ENCODE results near the gene DGKH. TPM values are rescaled to one million over a fixed set of nuclear protein-coding genes. Genes with fewer than 3 reads are reported as not detected.

Gene DGKH
- polyA plus RNA-seq, 1 donor from 2014 or later, result 3.5 TPM

DNA sequence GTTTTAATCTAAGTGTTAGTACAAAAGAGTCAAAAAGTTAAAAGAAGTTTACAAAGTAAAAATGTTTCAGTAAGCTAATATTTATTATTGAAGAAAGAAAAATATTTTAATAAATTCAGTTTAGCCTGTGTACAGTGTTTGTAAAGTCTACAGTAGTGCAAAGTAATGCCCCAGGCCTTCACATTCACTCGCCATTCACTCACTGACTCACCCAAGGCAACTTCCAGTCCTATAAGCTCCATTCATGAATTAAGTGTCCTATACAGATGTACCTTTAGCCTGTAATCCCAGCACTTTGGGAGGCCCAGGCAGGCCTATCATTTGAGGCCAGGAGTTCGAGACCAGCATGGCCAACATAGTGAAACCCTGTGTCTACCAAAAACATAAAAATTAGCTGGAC, 199.4 kb downstream of the DGKH start:
- Histone ChIP-seq H3K9me2 (ENCODE audit: insufficient read depth, low read length) (no peaks in the 10 kb centered on the region), H3K4me3 (ENCODE audit: low read length) (no peak overlapping the region), H4K20me1 (ENCODE audit: insufficient read depth) (no peaks in the 10 kb centered on the region), H3K4me2 (ENCODE audit: low read length) (no peak overlapping the region), H2AFZ (ENCODE audit: low read depth, low read length) (no peak overlapping the region), H3F3A (ENCODE audit: insufficient read depth, low read length, poor library complexity, severe bottlenecking) (no peaks in the 10 kb centered on the region), H3K9me3 (ENCODE audit: low read length) (no peaks in the 10 kb centered on the region), H3K27ac (ENCODE audit: low read length) (no peak overlapping the region), H3K27me3 (ENCODE audit: insufficient read depth, low read depth, low read length) (no peaks in the 10 kb centered on the region), H3K9ac (ENCODE audit: low read length) (no peak overlapping the region), H3K36me3 (ENCODE audit: insufficient read depth, low read length) (no peaks in the 10 kb centered on the region), H3K79me2 (replicated peaks; ENCODE audit: insufficient read depth, low read length) (no peaks in the 10 kb centered on the region)
- TF ChIP-seq SMC3 (conservative IDR thresholded peaks at IDR 0.05; ENCODE audit: poor library complexity), result no peak
- no peak for TF ChIP-seq EP300 (conservative IDR thresholded peaks at IDR 0.05; ENCODE audit: poor library complexity, severe bottlenecking)
- TF ChIP-seq POLR2AphosphoS5 (IDR thresholded peaks at IDR 0.05), result no peak
- no peak for TF ChIP-seq RAD21 (conservative IDR thresholded peaks at IDR 0.05)
- no peak for TF ChIP-seq MXI1 (conservative IDR thresholded peaks at IDR 0.05; ENCODE audit: poor library complexity, severe bottlenecking)
- TF ChIP-seq EZH2 (IDR thresholded peaks at IDR 0.05; ENCODE audit: borderline replicate concordance, insufficient read depth, low read length, poor library complexity, severe bottlenecking), result no peak
- TF ChIP-seq, protein P1, sequence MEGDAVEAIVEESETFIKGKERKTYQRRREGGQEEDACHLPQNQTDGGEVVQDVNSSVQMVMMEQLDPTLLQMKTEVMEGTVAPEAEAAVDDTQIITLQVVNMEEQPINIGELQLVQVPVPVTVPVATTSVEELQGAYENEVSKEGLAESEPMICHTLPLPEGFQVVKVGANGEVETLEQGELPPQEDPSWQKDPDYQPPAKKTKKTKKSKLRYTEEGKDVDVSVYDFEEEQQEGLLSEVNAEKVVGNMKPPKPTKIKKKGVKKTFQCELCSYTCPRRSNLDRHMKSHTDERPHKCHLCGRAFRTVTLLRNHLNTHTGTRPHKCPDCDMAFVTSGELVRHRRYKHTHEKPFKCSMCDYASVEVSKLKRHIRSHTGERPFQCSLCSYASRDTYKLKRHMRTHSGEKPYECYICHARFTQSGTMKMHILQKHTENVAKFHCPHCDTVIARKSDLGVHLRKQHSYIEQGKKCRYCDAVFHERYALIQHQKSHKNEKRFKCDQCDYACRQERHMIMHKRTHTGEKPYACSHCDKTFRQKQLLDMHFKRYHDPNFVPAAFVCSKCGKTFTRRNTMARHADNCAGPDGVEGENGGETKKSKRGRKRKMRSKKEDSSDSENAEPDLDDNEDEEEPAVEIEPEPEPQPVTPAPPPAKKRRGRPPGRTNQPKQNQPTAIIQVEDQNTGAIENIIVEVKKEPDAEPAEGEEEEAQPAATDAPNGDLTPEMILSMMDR (IDR thresholded peaks at IDR 0.05; ENCODE audit: poor library complexity, severe bottlenecking), result no peak
- TF ChIP-seq TAF1 (IDR thresholded peaks at IDR 0.05; ENCODE audit: low read depth), result no peak

DNA sequence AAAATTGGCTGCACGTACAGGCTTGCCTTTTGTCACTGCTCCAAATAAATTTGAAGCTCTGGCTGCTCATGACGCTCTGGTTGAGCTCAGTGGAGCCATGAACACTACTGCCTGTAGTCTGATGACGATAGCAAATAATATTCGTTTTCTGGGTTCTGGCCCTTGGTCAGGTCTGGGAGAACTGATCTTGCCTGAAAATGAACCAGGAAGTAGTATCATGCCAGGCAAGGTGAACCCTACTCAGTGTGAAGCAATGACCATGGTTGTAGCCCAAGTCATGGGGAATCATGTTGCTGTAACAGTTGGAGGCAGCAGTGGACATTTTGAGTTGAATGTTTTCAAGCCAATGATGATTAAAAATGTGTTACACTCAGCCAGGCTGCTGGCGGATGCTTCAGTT, 207.4 kb downstream of the DGKH start:
- no peaks in the 10 kb centered on the region for H3K9me2 ChIP-seq (ENCODE audit: insufficient read depth, low read length)
- H3K9me3 ChIP-seq (ENCODE audit: low read length), result no peaks in the 10 kb centered on the region
- no peak overlapping the region for H3K4me3 ChIP-seq (ENCODE audit: low read length)
- H3K9ac ChIP-seq (ENCODE audit: low read length), result no peak overlapping the region
- no peak overlapping the region for H2AFZ ChIP-seq (ENCODE audit: low read depth, low read length)
- no peaks in the 10 kb centered on the region for H4K20me1 ChIP-seq (ENCODE audit: insufficient read depth)
- H3K36me3 ChIP-seq (ENCODE audit: insufficient read depth, low read length), result no peaks in the 10 kb centered on the region
- no peaks in the 10 kb centered on the region for H3F3A ChIP-seq (ENCODE audit: insufficient read depth, low read length, poor library complexity, severe bottlenecking)
- H3K27ac ChIP-seq (ENCODE audit: low read length), result no peak overlapping the region
- H3K27me3 ChIP-seq (ENCODE audit: insufficient read depth, low read depth, low read length), result no peaks in the 10 kb centered on the region
- no peak overlapping the region for H3K4me2 ChIP-seq (ENCODE audit: low read length)
- TF ChIP-seq EP300 (conservative IDR thresholded peaks at IDR 0.05; ENCODE audit: poor library complexity, severe bottlenecking) (no peak), SMC3 (conservative IDR thresholded peaks at IDR 0.05; ENCODE audit: poor library complexity) (no peak), TAF1 (IDR thresholded peaks at IDR 0.05; ENCODE audit: low read depth) (no peak), RAD21 (conservative IDR thresholded peaks at IDR 0.05) (no peak), POLR2AphosphoS5 (IDR thresholded peaks at IDR 0.05) (no peak), MXI1 (conservative IDR thresholded peaks at IDR 0.05; ENCODE audit: poor library complexity, severe bottlenecking) (no peak), EZH2 (IDR thresholded peaks at IDR 0.05; ENCODE audit: borderline replicate concordance, insufficient read depth, low read length, poor library complexity, severe bottlenecking) (no peak)
- TF ChIP-seq, protein P2, sequence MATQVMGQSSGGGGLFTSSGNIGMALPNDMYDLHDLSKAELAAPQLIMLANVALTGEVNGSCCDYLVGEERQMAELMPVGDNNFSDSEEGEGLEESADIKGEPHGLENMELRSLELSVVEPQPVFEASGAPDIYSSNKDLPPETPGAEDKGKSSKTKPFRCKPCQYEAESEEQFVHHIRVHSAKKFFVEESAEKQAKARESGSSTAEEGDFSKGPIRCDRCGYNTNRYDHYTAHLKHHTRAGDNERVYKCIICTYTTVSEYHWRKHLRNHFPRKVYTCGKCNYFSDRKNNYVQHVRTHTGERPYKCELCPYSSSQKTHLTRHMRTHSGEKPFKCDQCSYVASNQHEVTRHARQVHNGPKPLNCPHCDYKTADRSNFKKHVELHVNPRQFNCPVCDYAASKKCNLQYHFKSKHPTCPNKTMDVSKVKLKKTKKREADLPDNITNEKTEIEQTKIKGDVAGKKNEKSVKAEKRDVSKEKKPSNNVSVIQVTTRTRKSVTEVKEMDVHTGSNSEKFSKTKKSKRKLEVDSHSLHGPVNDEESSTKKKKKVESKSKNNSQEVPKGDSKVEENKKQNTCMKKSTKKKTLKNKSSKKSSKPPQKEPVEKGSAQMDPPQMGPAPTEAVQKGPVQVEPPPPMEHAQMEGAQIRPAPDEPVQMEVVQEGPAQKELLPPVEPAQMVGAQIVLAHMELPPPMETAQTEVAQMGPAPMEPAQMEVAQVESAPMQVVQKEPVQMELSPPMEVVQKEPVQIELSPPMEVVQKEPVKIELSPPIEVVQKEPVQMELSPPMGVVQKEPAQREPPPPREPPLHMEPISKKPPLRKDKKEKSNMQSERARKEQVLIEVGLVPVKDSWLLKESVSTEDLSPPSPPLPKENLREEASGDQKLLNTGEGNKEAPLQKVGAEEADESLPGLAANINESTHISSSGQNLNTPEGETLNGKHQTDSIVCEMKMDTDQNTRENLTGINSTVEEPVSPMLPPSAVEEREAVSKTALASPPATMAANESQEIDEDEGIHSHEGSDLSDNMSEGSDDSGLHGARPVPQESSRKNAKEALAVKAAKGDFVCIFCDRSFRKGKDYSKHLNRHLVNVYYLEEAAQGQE (IDR thresholded peaks at IDR 0.05; ENCODE audit: borderline replicate concordance), result no peak
- TF ChIP-seq, protein P1 (IDR thresholded peaks at IDR 0.05; ENCODE audit: poor library complexity, severe bottlenecking), result no peak
- H3K79me2 ChIP-seq (replicated peaks; ENCODE audit: insufficient read depth, low read length), result no peaks in the 10 kb centered on the region

All from neural cell (in vitro differentiated cells).